ENCODE results near the gene NTSR1.

- TF ChIP-seq CTCF (IDR thresholded peaks at IDR 0.05) (no peak), POLR2A (IDR thresholded peaks at IDR 0.05) (no peak), EP300 (IDR thresholded peaks at IDR 0.05; ENCODE audit: low read depth) (no peak), POLR2AphosphoS5 (IDR thresholded peaks at IDR 0.05) (no peak)
Measured at GRCh38 chr20:62761759-62762131, 53.1 kb downstream of the NTSR1 start.
